ENCODE measurements around the gene CEBPB. TPM values are rescaled to one million over a fixed set of nuclear protein-coding genes. Genes with fewer than 3 reads are reported as not detected.

Gene CEBPB
- total and polyA plus RNA-seq, 4 donors: 19.7 to 61.8 (median 29.2) TPM

- no peak for TF ChIP-seq CTCF (IDR thresholded peaks at IDR 0.05; ENCODE audit: low read depth, low read length, missing input control)
- no peak for TF ChIP-seq MAX (IDR thresholded peaks at IDR 0.05)
- TF ChIP-seq GABPA (IDR thresholded peaks at IDR 0.05 in 1 of 2, conservative IDR thresholded peaks at IDR 0.05 in 1 of 2): no peak
- no peak for TF ChIP-seq ZBTB33 (IDR thresholded peaks at IDR 0.05)
These were observed 39.6 kb downstream of the CEBPB start (continued) for GRCh38 chr20:50230184-50230583.

- H3K36me3 ChIP-seq (ENCODE audit: control insufficient read depth in 4 of 4, insufficient read depth in 3 of 4, low read depth in 1 of 4, low read length in 3 of 4): no peaks in the 10 kb centered on the region
- TF ChIP-seq ZBTB33 (IDR thresholded peaks at IDR 0.05) (no peak), HNF4G (IDR thresholded peaks at IDR 0.05) (no peak)
- no peak overlapping the region for H3K27ac ChIP-seq (ENCODE audit: low read depth in 1 of 2, low read length in 2 of 2)
- no peaks in the 10 kb centered on the region for H3K9me3 ChIP-seq (ENCODE audit: control insufficient read depth in 4 of 4, low read length in 3 of 4)
- no peaks in the 10 kb centered on the region for H3K27me3 ChIP-seq (ENCODE audit: control insufficient read depth in 4 of 4, insufficient read depth in 4 of 4, low read length in 3 of 4)
- 93% methylated on average over 9 of the region's 9 CpGs for WGBS
- no peak for DNase-seq (ENCODE audit: low spot score)
- H3K4me3 ChIP-seq (ENCODE audit: low read depth in 1 of 3, low read length in 3 of 3): no peak overlapping the region
- no peak overlapping the region for H3K9ac ChIP-seq (ENCODE audit: low read depth in 1 of 2, low read length in 2 of 2)
- no peaks in the 10 kb centered on the region for H3K4me1 ChIP-seq (ENCODE audit: control insufficient read depth in 4 of 4, insufficient read depth in 4 of 4, low read length in 3 of 4)
These were observed 40.4 kb downstream of the CEBPB start for GRCh38 chr20:50230871-50231560.

- 94% methylated on average over 6 of the region's 6 CpGs for WGBS
- H3K9me3 ChIP-seq (ENCODE audit: control insufficient read depth in 4 of 4, low read length in 3 of 4): no peaks in the 10 kb centered on the region
- TF ChIP-seq ATF3 (IDR thresholded peaks at IDR 0.05) (no peak), SP1 (IDR thresholded peaks at IDR 0.05) (no peak), FOXA1 (IDR thresholded peaks at IDR 0.05) (no peak), ZBTB33 (IDR thresholded peaks at IDR 0.05) (no peak), NR2F2 (IDR thresholded peaks at IDR 0.05) (no peak), YY1 (IDR thresholded peaks at IDR 0.05) (no peak), GABPA (IDR thresholded peaks at IDR 0.05 in 1 of 2, conservative IDR thresholded peaks at IDR 0.05 in 1 of 2) (no peak), RXRA (IDR thresholded peaks at IDR 0.05) (no peak), FOXA2 (IDR thresholded peaks at IDR 0.05) (no peak)
- no peak overlapping the region for H3K9ac ChIP-seq (ENCODE audit: low read depth in 1 of 2, low read length in 2 of 2)
- no peak overlapping the region for H3K4me3 ChIP-seq (ENCODE audit: low read depth in 1 of 3, low read length in 3 of 3)
- no peak overlapping the region for H3K27ac ChIP-seq (ENCODE audit: low read depth in 1 of 2, low read length in 2 of 2)
- no peaks in the 10 kb centered on the region for H3K4me1 ChIP-seq (ENCODE audit: control insufficient read depth in 4 of 4, insufficient read depth in 4 of 4, low read length in 3 of 4)
- H3K36me3 ChIP-seq (ENCODE audit: control insufficient read depth in 4 of 4, insufficient read depth in 3 of 4, low read depth in 1 of 4, low read length in 3 of 4): no peaks in the 10 kb centered on the region
- no peaks in the 10 kb centered on the region for H3K27me3 ChIP-seq (ENCODE audit: control insufficient read depth in 4 of 4, insufficient read depth in 4 of 4, low read length in 3 of 4)
- DNase-seq (ENCODE audit: low spot score): no peak
These were observed 41.2 kb downstream of the CEBPB start for GRCh38 chr20:50231854-50232253.

Measured in liver (tissue), 9 donors.